Esophagus muscularis mucosa (tissue), 4 donors: ENCODE results near the gene PNPLA4. TPM values are rescaled to one million over a fixed set of nuclear protein-coding genes. Genes with fewer than 3 reads are reported as not detected.

Source experiments
- DNase-seq: peaks from one replicate; pipeline ENCODE4 v3.0.0-alpha.2; 2017; ENCODE audit errors: extremely low spot score
- H3K27ac ChIP-seq, 4 donors: fragments of 200-600 bp; sonication (generic); replicated peaks in 1 of 4; 1 replicate in 3 of 4; 2 replicates in 1 of 4; pipeline ENCODE4 v1.5.1; 2016 to 2019; ENCODE audit warnings: mild to moderate bottlenecking in 1 of 4
- H3K27me3 ChIP-seq, 4 donors: fragments of 200-600 bp; sonication (generic); one replicate each; pipeline versions ENCODE4 v1.5.1 to v1.6.0; 2016 to 2019
- H3K36me3 ChIP-seq, 4 donors: fragments of 200-600 bp; sonication (generic); one replicate each; pipeline ENCODE4 v1.5.1; 2016 to 2019
- H3K4me1 ChIP-seq, 4 donors: fragments of 200-600 bp; sonication (generic); one replicate each; pipeline ENCODE4 v1.5.1; 2016 to 2019
- H3K4me3 ChIP-seq, 4 donors: fragments of 200-600 bp; sonication (generic); 1 replicate in 2 of 4; 2 replicates in 2 of 4; pipeline ENCODE4 v1.5.1; 2016 to 2019; ENCODE audit warnings: mild to moderate bottlenecking in 4 of 4, moderate library complexity in 1 of 4
- H3K9me3 ChIP-seq, 4 donors: fragments of 200-600 bp; sonication (generic); 1 replicate in 3 of 4; 2 replicates in 1 of 4; pipeline ENCODE4 v1.5.1; 2016 to 2019
- EP300 ChIP-seq: sonication (generic); formaldehyde crosslinking; IDR thresholded peaks from one replicate; pipeline ENCODE4 v1.6.1; 2017; ENCODE audit warnings: antibody characterized with exemption
- POLR2A ChIP-seq: fragments of 450-650 bp; IDR thresholded peaks from one replicate; pipeline ENCODE4 v1.6.1; 2017; ENCODE audit warnings: antibody characterized with exemption, moderate library complexity, mild to moderate bottlenecking, low read depth
- POLR2AphosphoS5 ChIP-seq, 2 donors: sonication (generic); formaldehyde crosslinking; IDR thresholded peaks; one replicate each; pipeline ENCODE4 v1.6.1; 2017; ENCODE audit warnings: antibody characterized with exemption in 2 of 2
- WGBS: methylation state at CpG from one replicate; pipeline ENCODE4 v1.1.5; 2018; 5-methylcytosine and 5-hydroxymethylcytosine counted together
- intact Hi-C: fragments of 100-400 bp; cut with DNase I; formaldehyde crosslinking; loops from one replicate; pipeline ENCODE4 v1.15.1; 2023
- small RNA-seq, 3 donors: library from RNA; depleted of rRNA; stranded (forward); fragments of <200 nt; gene quantifications; one replicate each; pipeline ENCODE3, GENCODE V24; 2016
- total RNA-seq, 4 donors: library from RNA; depleted of rRNA; stranded (reverse); fragments of >200 nt; gene quantifications; one replicate each; pipeline versions ENCODE4 v1.1.0 to v1.2.1, GENCODE V29; 2016
- TF ChIP-seq, protein P1 (sequence below), 3 experiments: fragments of 200-600 bp in 2 of 3; fragments of 450-650 bp in 1 of 3; sonication (generic) in 2 of 3; IDR thresholded peaks; one replicate each; pipeline ENCODE4 v1.5.1; 2017 to 2019; ENCODE audit warnings: antibody characterized with exemption in 3 of 3, mild to moderate bottlenecking in 2 of 3, moderate library complexity in 1 of 3

Gene PNPLA4
- total RNA-seq, 4 donors from 2014 or later: 10.3 to 19.1 (median 13.1) TPM

DNA sequence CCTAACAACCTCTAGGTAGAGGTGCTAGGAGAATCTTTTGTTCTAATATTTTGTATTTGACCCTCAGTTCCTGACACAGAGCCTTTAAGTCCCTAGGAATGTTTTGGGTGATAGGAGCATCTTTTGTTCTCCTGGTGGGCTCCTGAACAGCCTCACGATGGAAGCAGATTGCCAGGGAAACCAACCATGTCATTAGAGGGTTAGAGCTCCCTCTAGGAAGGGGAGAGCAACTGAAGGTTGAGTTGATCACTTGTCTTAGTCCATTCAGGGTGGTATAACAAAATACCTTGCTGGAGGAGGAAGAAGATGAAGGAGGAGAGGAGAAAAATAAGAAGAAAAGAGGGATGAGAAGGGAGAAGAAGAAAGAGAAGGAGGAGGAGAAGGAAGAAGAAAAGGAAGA lies 75.0 kb downstream of the PNPLA4 start:
- DNase-seq: no peak
- intact Hi-C loops: no loop called here
- Histone ChIP-seq H3K27me3 (no peaks in the 10 kb centered on the region), H3K36me3 (no peaks in the 10 kb centered on the region), H3K4me1 (no peaks in the 10 kb centered on the region), H3K4me3 (no peak overlapping the region), H3K27ac (no peak overlapping the region), H3K9me3 (no peaks in the 10 kb centered on the region)
- TF ChIP-seq POLR2A: no peak
- TF ChIP-seq EP300: no peak
- no peak for TF ChIP-seq POLR2AphosphoS5 (IDR thresholded peaks at IDR 0.05)
- TF ChIP-seq, protein P1, sequence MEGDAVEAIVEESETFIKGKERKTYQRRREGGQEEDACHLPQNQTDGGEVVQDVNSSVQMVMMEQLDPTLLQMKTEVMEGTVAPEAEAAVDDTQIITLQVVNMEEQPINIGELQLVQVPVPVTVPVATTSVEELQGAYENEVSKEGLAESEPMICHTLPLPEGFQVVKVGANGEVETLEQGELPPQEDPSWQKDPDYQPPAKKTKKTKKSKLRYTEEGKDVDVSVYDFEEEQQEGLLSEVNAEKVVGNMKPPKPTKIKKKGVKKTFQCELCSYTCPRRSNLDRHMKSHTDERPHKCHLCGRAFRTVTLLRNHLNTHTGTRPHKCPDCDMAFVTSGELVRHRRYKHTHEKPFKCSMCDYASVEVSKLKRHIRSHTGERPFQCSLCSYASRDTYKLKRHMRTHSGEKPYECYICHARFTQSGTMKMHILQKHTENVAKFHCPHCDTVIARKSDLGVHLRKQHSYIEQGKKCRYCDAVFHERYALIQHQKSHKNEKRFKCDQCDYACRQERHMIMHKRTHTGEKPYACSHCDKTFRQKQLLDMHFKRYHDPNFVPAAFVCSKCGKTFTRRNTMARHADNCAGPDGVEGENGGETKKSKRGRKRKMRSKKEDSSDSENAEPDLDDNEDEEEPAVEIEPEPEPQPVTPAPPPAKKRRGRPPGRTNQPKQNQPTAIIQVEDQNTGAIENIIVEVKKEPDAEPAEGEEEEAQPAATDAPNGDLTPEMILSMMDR (IDR thresholded peaks at IDR 0.05): no peak
- 20% methylated on average over 1 of the region's 1 CpG for WGBS

Small RNA genes within 50 kb of the gene (small RNA-seq; reads per million reads assigned to genes)
- gene AC005296.1: 0 reads per million in 3 donors

Other genes with a start within 250 kb of the PNPLA4 start
- not detected for gene VCX, start 84.2 kb downstream of the PNPLA4 start, total RNA-seq
- not detected for gene VCX2, start 243.9 kb upstream of the PNPLA4 start, total RNA-seq